Left lung (tissue), 10 donors: ENCODE results near the gene GH1. TPM values are rescaled to one million over a fixed set of nuclear protein-coding genes. Genes with fewer than 3 reads are reported as not detected.
A peak's percentile ranks its signal among the peaks of the same experiment; 100 is the strongest.

Experiments
- ATAC-seq: fragments of 200-7000 bp; cut with Tn5 transposase; one replicate; pipeline ENCODE4 v1.9.1; 2020; ENCODE audit warnings: moderate library complexity
- DNase-seq, 4 donors: peaks; one replicate each; pipeline ENCODE4 v3.0.0-alpha.2; 2013 to 2020
- H3K27ac ChIP-seq, 2 donors: fragments of 200-600 bp; sonication (generic) in 1 of 2; one replicate each; pipeline versions ENCODE4 v1.5.0 to v1.8.0; 2020 to 2021
- H3K27me3 ChIP-seq, 2 donors: fragments of 200-600 bp; sonication (generic) in 1 of 2; one replicate each; pipeline versions ENCODE4 v1.5.0 to v1.8.0; 2020 to 2021
- H3K36me3 ChIP-seq, 2 donors: fragments of 200-600 bp; sonication (generic) in 1 of 2; one replicate each; pipeline versions ENCODE4 v1.5.0 to v1.8.0; 2020 to 2021
- H3K4me1 ChIP-seq, 2 donors: fragments of 200-600 bp; one replicate each; pipeline ENCODE4 v1.8.0; 2021
- H3K4me3 ChIP-seq, 2 donors: fragments of 200-600 bp; sonication (generic) in 1 of 2; one replicate each; pipeline versions ENCODE4 v1.5.0 to v1.8.0; 2020 to 2021; ENCODE audit warnings: mild to moderate bottlenecking in 1 of 2
- H3K9me3 ChIP-seq, 2 donors: fragments of 200-600 bp; sonication (generic) in 1 of 2; one replicate each; pipeline versions ENCODE4 v1.5.0 to v1.8.0; 2020 to 2021
- CTCF ChIP-seq, 2 donors: fragments of 200-600 bp; sonication (generic) in 1 of 2; IDR thresholded peaks; one replicate each; pipeline versions ENCODE4 v1.5.0 to v1.8.0; 2021; ENCODE audit warnings: antibody characterized with exemption in 2 of 2
- intact Hi-C, 2 donors: fragments of 100-400 bp; cut with DNase I; formaldehyde crosslinking; loops; one replicate each; pipeline versions ENCODE4 v1.11.2 to v1.14.2; 2022
- polyA plus RNA-seq, 6 donors: library from polyadenylated mRNA; unstranded; fragments of 120-200 nt; gene quantifications; one replicate each; pipeline ENCODE4 v1.2.1, GENCODE V29; 2013; ENCODE audit not compliant: insufficient read length in 6 of 6
- total RNA-seq, 2 donors: library from RNA; stranded (reverse); fragmentation: NEBNext Ultra II Directional; extraction: Animal tissue kit (Norgen Biotek cat#: 25700); gene quantifications; one replicate each; pipeline ENCODE4 v1.2.1, GENCODE V29; 2021
- donor health status: DM: no; HTN: yes; CAD: no.
- donor health status: DM: no; HTN: no; CAD: no.

Gene GH1
- total and polyA plus RNA-seq, 8 donors, result not detected

DNA sequence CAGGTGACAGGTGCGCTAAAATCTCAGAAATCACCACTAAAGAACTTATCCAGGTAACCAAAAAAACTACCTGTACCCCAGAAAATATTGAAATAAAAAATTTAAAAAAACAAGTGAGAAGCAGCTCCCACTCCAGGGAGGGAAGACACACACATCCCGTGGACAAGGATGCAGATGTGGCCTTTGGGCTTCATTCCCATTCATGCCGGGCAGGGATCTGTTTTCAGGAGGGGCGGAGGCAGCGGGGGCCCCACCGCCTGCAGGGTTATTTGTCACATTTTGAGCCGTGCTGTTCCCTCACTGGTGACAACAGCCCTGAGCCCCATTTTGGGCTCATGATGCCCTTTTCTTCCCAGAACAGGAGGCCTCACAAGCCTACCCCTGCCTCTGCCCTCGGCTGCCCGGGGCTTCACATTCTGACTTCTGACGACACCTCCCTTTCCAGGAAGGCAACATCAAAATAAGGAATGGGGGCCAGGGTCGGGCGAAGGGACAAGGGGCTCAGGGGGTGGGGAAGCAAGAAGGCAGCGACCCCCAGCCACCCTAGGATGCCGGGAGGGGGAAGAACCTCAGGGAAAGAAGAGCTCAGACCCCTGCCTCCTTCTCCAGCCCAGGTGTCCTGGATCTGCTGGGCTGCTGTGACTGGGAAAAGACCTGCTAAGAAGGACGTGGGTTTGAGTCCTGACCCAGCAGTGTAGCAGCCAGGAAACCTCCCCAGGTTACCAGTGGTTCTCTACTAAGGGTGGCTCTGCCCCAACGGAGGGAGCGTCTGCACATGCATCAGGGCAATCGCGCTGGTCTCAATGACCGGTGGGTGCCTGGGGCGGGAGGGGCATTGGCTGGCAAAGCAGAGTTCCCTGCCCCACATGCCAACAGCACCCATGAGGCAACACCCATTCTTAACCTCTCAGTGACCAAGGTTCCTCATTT is 15.8 kb upstream of the GH1 start:
- intact Hi-C loops, result no loop called here
- no peak for ATAC-seq
- no peak for TF ChIP-seq CTCF (IDR thresholded peaks at IDR 0.05)

DNA sequence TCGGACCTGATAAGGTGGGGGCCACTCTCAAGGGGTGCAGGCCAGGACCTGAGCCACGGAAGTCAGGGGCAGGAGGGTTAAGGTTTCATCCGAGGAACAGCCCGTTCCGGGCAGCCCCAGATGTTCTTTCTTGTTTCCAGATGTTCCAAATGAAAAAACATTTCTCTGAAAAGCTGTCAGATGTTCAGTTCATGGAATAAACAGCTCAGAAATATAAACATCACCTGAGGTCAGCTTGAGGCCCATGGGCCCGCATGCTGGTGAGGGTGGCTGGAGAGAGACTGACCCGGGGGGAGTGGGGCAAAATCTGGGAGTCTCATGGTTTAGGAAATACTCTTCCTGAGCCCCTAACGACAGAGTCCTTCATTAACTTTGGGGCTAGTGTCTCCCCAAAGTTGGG is 15.0 kb upstream of the GH1 start:
- no peaks in the 10 kb centered on the region for H3K27me3 ChIP-seq
- no peaks in the 10 kb centered on the region for H3K9me3 ChIP-seq
- H3K27ac ChIP-seq, result no peak overlapping the region
- peaks cover 0 to 19% of the 10 kb centered on the region in 2 donors for H3K4me1 ChIP-seq
- DNase-seq (peak in 1 of 4 donors; percentile 31), ATAC-seq (no peak)
- H3K4me3 ChIP-seq, result no peak overlapping the region
- H3K36me3 ChIP-seq, result no peaks in the 10 kb centered on the region
- intact Hi-C loops, result no loop called here
- no peak for TF ChIP-seq CTCF (IDR thresholded peaks at IDR 0.05)

More for the DNA sequence above, 15.8 kb upstream of the GH1 start:
- H3K27ac ChIP-seq, result no peak overlapping the region
- no peaks in the 10 kb centered on the region for H3K9me3 ChIP-seq
- H3K4me1 ChIP-seq, result peaks cover 0 to 19% of the 10 kb centered on the region in 2 donors
- no peaks in the 10 kb centered on the region for H3K36me3 ChIP-seq
- no peaks in the 10 kb centered on the region for H3K27me3 ChIP-seq
- H3K4me3 ChIP-seq, result no peak overlapping the region
- DNase-seq, result no peak

- ATAC-seq, result no peak
- Histone ChIP-seq H3K4me1 (peaks cover 0 to 19% of the 10 kb centered on the region in 2 donors), H3K9me3 (no peaks in the 10 kb centered on the region), H3K36me3 (no peaks in the 10 kb centered on the region), H3K27ac (no peak overlapping the region), H3K27me3 (no peaks in the 10 kb centered on the region), H3K4me3 (no peak overlapping the region)
- DNase-seq, result no peak
- TF ChIP-seq CTCF (IDR thresholded peaks at IDR 0.05), result no peak
- intact Hi-C loops, result no loop called here
Observed at GRCh38 chr17:63932721-63933120, 14.1 kb upstream of the GH1 start.

- H3K27me3 ChIP-seq, result no peaks in the 10 kb centered on the region
- no peaks in the 10 kb centered on the region for H3K36me3 ChIP-seq
- intact Hi-C loops, result no loop called here
- peaks cover 0 to 19% of the 10 kb centered on the region in 2 donors for H3K4me1 ChIP-seq
- DNase-seq (peak in 1 of 4 donors; percentile 68), ATAC-seq (no peak)
- H3K9me3 ChIP-seq, result no peaks in the 10 kb centered on the region
- TF ChIP-seq CTCF (IDR thresholded peaks at IDR 0.05), result no peak
- peak within 1 kb of the TSS in 1 of 2 donors; percentile 13 for H3K4me3 ChIP-seq
- H3K27ac ChIP-seq, result peak within 1 kb of the TSS in 1 of 2 donors; percentile 23
Observed at GRCh38 chr17:63931981-63932561, 13.4 kb upstream of the GH1 start, which contains the start of gene CD79B. Gene CD79B (minus strand): TSS chr17:63932331. CDS start chr17:63932261, 70 bp downstream.
